Mesenchymal stem cell (in vitro differentiated cells and primary cell): Measurements from ENCODE around the gene IL16.
A peak's percentile ranks its signal among the peaks of the same experiment; 100 is the strongest.

Experiments
- DNase-seq: peaks from one replicate; pipeline ENCODE4 v3.0.0-alpha.2; 2013
- H2AFZ ChIP-seq: one replicate; pipeline ENCODE4 v1.6.1; 2013; ENCODE audit warnings: low read depth, mild to moderate bottlenecking, control low read depth, inconsistent platforms, low read length, moderate library complexity
- H2AK5ac ChIP-seq: 2 replicates; pipeline ENCODE4 v1.6.1; 2013; ENCODE audit warnings: low read length, moderate library complexity, mild to moderate bottlenecking, inconsistent platforms; ENCODE audit not compliant: severe bottlenecking
- H2BK120ac ChIP-seq: one replicate; pipeline ENCODE4 v1.6.1; 2013; ENCODE audit warnings: low read depth, mild to moderate bottlenecking, inconsistent platforms, low read length, moderate library complexity
- H2BK12ac ChIP-seq, 2 experiments: one replicate each; pipeline ENCODE4 v1.6.1; 2013; ENCODE audit warnings: inconsistent platforms in 2 of 2, low read length in 2 of 2, mild to moderate bottlenecking in 2 of 2, moderate library complexity in 2 of 2, control low read depth in 1 of 2
- H2BK15ac ChIP-seq: one replicate; pipeline ENCODE4 v1.6.1; 2013; ENCODE audit warnings: mild to moderate bottlenecking, low read depth, inconsistent platforms; ENCODE audit not compliant: poor library complexity, severe bottlenecking
- H2BK5ac ChIP-seq: 2 replicates; pipeline ENCODE4 v1.6.1; 2013; ENCODE audit warnings: low read depth, mild to moderate bottlenecking, low read length, control low read depth, inconsistent platforms; ENCODE audit not compliant: poor library complexity, severe bottlenecking
- H3K14ac ChIP-seq, 2 experiments: one replicate each; pipeline ENCODE4 v1.6.1; 2013; ENCODE audit warnings: inconsistent platforms in 2 of 2, low read length in 2 of 2, control low read depth in 1 of 2, mild to moderate bottlenecking in 1 of 2, moderate library complexity in 1 of 2
- H3K18ac ChIP-seq, 2 experiments: one replicate each; pipeline ENCODE4 v1.6.1; 2013; ENCODE audit warnings: inconsistent platforms in 2 of 2, low read length in 2 of 2, control low read depth in 1 of 2, low read depth in 1 of 2, mild to moderate bottlenecking in 1 of 2
- H3K23ac ChIP-seq, 2 experiments: one replicate each; pipeline ENCODE4 v1.6.1; 2013; ENCODE audit warnings: inconsistent platforms in 2 of 2, low read length in 2 of 2, mild to moderate bottlenecking in 2 of 2, moderate library complexity in 2 of 2, control low read depth in 1 of 2
- H3K27ac ChIP-seq: 2 replicates; pipeline ENCODE4 v1.5.1; 2013; ENCODE audit warnings: mild to moderate bottlenecking, moderate library complexity, low read length, control low read depth, inconsistent platforms; ENCODE audit not compliant: poor library complexity, severe bottlenecking
- H3K27me3 ChIP-seq, 2 experiments: 2 replicates each; pipeline versions ENCODE4 v1.6.1 to v1.7.0; 2013; ENCODE audit warnings: low read length in 2 of 2, mild to moderate bottlenecking in 2 of 2, moderate library complexity in 2 of 2, control low read depth in 1 of 2, inconsistent platforms in 1 of 2; ENCODE audit not compliant: control insufficient read depth in 1 of 2, insufficient read depth in 1 of 2
- H3K36me3 ChIP-seq, 2 experiments: 2 replicates each; pipeline versions ENCODE4 v1.6.1 to v1.7.0; 2013; ENCODE audit warnings: low read length in 2 of 2, control low read depth in 1 of 2, inconsistent platforms in 1 of 2, low read depth in 1 of 2, mild to moderate bottlenecking in 1 of 2; ENCODE audit not compliant: insufficient read depth in 2 of 2, control insufficient read depth in 1 of 2
- H3K4ac ChIP-seq, 2 experiments: one replicate each; pipeline ENCODE4 v1.6.1; 2013; ENCODE audit warnings: inconsistent platforms in 2 of 2, low read length in 2 of 2, mild to moderate bottlenecking in 2 of 2, moderate library complexity in 2 of 2, control low read depth in 1 of 2, low read depth in 1 of 2
- H3K4me1 ChIP-seq: 2 replicates; pipeline ENCODE4 v1.6.1; 2013; ENCODE audit warnings: low read depth, low read length, control low read depth; ENCODE audit not compliant: control insufficient read depth, insufficient read depth
- H3K4me2 ChIP-seq: 2 replicates; pipeline ENCODE4 v1.6.1; 2013; ENCODE audit warnings: low read length, mild to moderate bottlenecking, inconsistent platforms; ENCODE audit not compliant: poor library complexity, severe bottlenecking
- H3K4me3 ChIP-seq, 2 experiments: 2 replicates each; pipeline versions ENCODE4 v1.5.1 to v1.7.0; 2013; ENCODE audit warnings: low read length in 2 of 2, mild to moderate bottlenecking in 2 of 2, control low read depth in 1 of 2, low read depth in 1 of 2; ENCODE audit not compliant: insufficient read depth in 1 of 2
- H3K79me1 ChIP-seq: replicated peaks from 2 replicates; pipeline ENCODE4 v1.6.1; 2013; ENCODE audit warnings: mild to moderate bottlenecking, control low read depth, low read length, inconsistent platforms; ENCODE audit not compliant: poor library complexity, severe bottlenecking
- H3K9ac ChIP-seq: 2 replicates; pipeline ENCODE4 v1.7.0; 2013; ENCODE audit warnings: mild to moderate bottlenecking, low read length, moderate library complexity
- H3K9me3 ChIP-seq: 2 replicates; pipeline ENCODE4 v1.7.0; 2013; ENCODE audit warnings: mild to moderate bottlenecking, low read length; ENCODE audit not compliant: control insufficient read depth
- H4K8ac ChIP-seq: one replicate; pipeline ENCODE4 v1.6.1; 2013; ENCODE audit warnings: inconsistent platforms, mild to moderate bottlenecking, low read length, moderate library complexity
- H4K91ac ChIP-seq: one replicate; pipeline ENCODE4 v1.6.1; 2013; ENCODE audit warnings: mild to moderate bottlenecking, low read length, inconsistent platforms
- WGBS: methylation state at CpG from one replicate; pipeline ENCODE4 v1.1.7; 2013; ENCODE audit warnings: mixed read lengths; 5-methylcytosine and 5-hydroxymethylcytosine counted together

Gene IL16

GRCh38 chr15:81278306-81279029, 81.8 kb downstream of the IL16 start:
- H2AK5ac ChIP-seq: no peak overlapping the region
- H2BK15ac ChIP-seq: no peak overlapping the region
- DNase-seq: no peak
- no peak overlapping the region for H2BK120ac ChIP-seq
- WGBS: 70% methylated on average over 4 of the region's 6 CpGs
- H4K8ac ChIP-seq: no peak overlapping the region
- H3K36me3 ChIP-seq: peaks cover 0 to 7% of the 10 kb centered on the region in 2 experiments
- H3K4ac ChIP-seq: no peak overlapping the region
- no peak overlapping the region for H2BK12ac ChIP-seq
- H3K9ac ChIP-seq: no peak overlapping the region
- peaks cover 5 to 38% of the 10 kb centered on the region in 2 experiments for H3K27me3 ChIP-seq
- peaks cover 14% of the 10 kb centered on the region for H3K9me3 ChIP-seq
- no peak overlapping the region for H3K14ac ChIP-seq
- H3K79me1 ChIP-seq: no peaks in the 10 kb centered on the region
- H3K4me3 ChIP-seq: no peak overlapping the region
- no peak overlapping the region for H2BK5ac ChIP-seq
- no peak overlapping the region for H3K27ac ChIP-seq
- no peak overlapping the region for H3K18ac ChIP-seq
- H2AFZ ChIP-seq: no peak overlapping the region
- H3K4me1 ChIP-seq: peaks cover 11% of the 10 kb centered on the region
- no peak overlapping the region for H3K4me2 ChIP-seq
- no peak overlapping the region for H3K23ac ChIP-seq
- no peak overlapping the region for H4K91ac ChIP-seq

GRCh38 chr15:81279621-81280485, 83.2 kb downstream of the IL16 start:
- Histone ChIP-seq H3K36me3 (peaks cover 0 to 7% of the 10 kb centered on the region in 2 experiments), H2BK12ac (no peak overlapping the region), H4K91ac (no peak overlapping the region), H2AK5ac (no peak overlapping the region), H2AFZ (no peak overlapping the region), H3K9ac (no peak overlapping the region), H2BK15ac (no peak overlapping the region), H2BK120ac (no peak overlapping the region), H3K4me1 (peaks cover 11% of the 10 kb centered on the region), H3K4me2 (no peak overlapping the region), H3K9me3 (peaks cover 14% of the 10 kb centered on the region), H3K27me3 (peaks cover 5 to 36% of the 10 kb centered on the region in 2 experiments), H3K79me1 (no peaks in the 10 kb centered on the region), H3K23ac (no peak overlapping the region), H2BK5ac (no peak overlapping the region), H3K4ac (no peak overlapping the region), H4K8ac (no peak overlapping the region), H3K4me3 (no peak overlapping the region), H3K18ac (no peak overlapping the region), H3K27ac (no peak overlapping the region), H3K14ac (no peak overlapping the region)
- DNase-seq: peak; percentile 43
- WGBS: 79% methylated on average over 11 of the region's 12 CpGs

GRCh38 chr15:81280696-81281455, 84.2 kb downstream of the IL16 start:
- H3K9ac ChIP-seq: no peak overlapping the region
- 71% methylated on average over 8 of the region's 8 CpGs for WGBS
- no peak overlapping the region for H2BK12ac ChIP-seq
- H3K18ac ChIP-seq: no peak overlapping the region
- H2BK15ac ChIP-seq: no peak overlapping the region
- H2AFZ ChIP-seq: no peak overlapping the region
- H3K4me1 ChIP-seq: peaks cover 11% of the 10 kb centered on the region
- H3K4me3 ChIP-seq: no peak overlapping the region
- H3K27ac ChIP-seq: no peak overlapping the region
- H2BK5ac ChIP-seq: no peak overlapping the region
- DNase-seq: no peak
- H3K79me1 ChIP-seq: no peaks in the 10 kb centered on the region
- H2AK5ac ChIP-seq: no peak overlapping the region
- peak overlapping the region in 1 of 2 experiments; percentile 1 for H3K14ac ChIP-seq
- H4K8ac ChIP-seq: no peak overlapping the region
- no peak overlapping the region for H3K23ac ChIP-seq
- H3K36me3 ChIP-seq: peaks cover 0 to 8% of the 10 kb centered on the region in 2 experiments
- no peak overlapping the region for H4K91ac ChIP-seq
- H2BK120ac ChIP-seq: no peak overlapping the region
- H3K27me3 ChIP-seq: peaks cover 5 to 39% of the 10 kb centered on the region in 2 experiments
- H3K9me3 ChIP-seq: peaks cover 14% of the 10 kb centered on the region
- H3K4ac ChIP-seq: no peak overlapping the region
- no peak overlapping the region for H3K4me2 ChIP-seq

- Histone ChIP-seq H3K14ac (peak overlapping the region in 1 of 2 experiments; percentile 1), H3K27me3 (peaks cover 5 to 42% of the 10 kb centered on the region in 2 experiments), H3K4ac (no peak overlapping the region), H3K18ac (no peak overlapping the region), H2BK15ac (no peak overlapping the region), H4K91ac (no peak overlapping the region), H3K4me1 (peaks cover 11% of the 10 kb centered on the region), H4K8ac (no peak overlapping the region), H3K4me2 (no peak overlapping the region), H3K79me1 (no peaks in the 10 kb centered on the region), H3K23ac (no peak overlapping the region), H3K9ac (no peak overlapping the region), H2BK12ac (no peak overlapping the region), H2AFZ (no peak overlapping the region), H2BK120ac (no peak overlapping the region), H2BK5ac (no peak overlapping the region), H3K36me3 (peaks cover 0 to 14% of the 10 kb centered on the region in 2 experiments), H2AK5ac (no peak overlapping the region), H3K4me3 (no peak overlapping the region), H3K9me3 (peaks cover 14% of the 10 kb centered on the region), H3K27ac (no peak overlapping the region)
- 81% methylated on average over 3 of the region's 3 CpGs for WGBS
- no peak for DNase-seq
These were observed 84.7 kb downstream of the IL16 start for GRCh38 chr15:81281456-81281735.
